ENCODE data around the gene RNF144A.
A peak's percentile ranks its signal among the peaks of the same experiment; 100 is the strongest.

RNF144A gene

GRCh38 chr2:7013471-7014160, 96.4 kb downstream of the RNF144A start:
- no peak overlapping the region for H3K27ac ChIP-seq
- no peak overlapping the region for H3K4me3 ChIP-seq (ENCODE audit: low read depth, low read length)
- no peak for DNase-seq

DNA sequence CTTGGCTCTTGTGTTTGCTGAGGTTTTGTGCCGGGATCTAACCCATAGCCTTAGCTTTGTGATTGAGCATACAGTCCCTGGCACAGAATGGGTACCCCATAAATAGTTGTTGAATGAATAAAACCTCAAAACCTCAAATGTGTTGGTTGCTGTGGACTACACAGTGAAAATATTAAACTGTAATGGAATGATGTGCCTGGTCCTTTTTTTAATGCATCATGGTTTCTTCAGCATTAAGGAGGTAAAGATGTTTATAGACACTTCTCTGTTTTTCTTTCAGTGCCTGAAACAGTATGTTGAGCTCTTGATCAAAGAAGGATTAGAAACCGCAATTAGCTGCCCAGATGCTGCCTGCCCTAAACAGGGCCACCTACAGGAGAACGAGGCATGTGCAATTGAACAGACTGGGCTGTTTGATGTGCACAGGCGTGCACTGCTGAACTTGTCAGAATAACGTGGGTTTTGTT, 97.0 kb downstream of the RNF144A start:
- Histone ChIP-seq H3K9me3 (ENCODE audit: severe bottlenecking) (no peaks in the 10 kb centered on the region), H3K27me3 (ENCODE audit: insufficient read depth, low read depth, severe bottlenecking) (no peaks in the 10 kb centered on the region), H3K4me3 (ENCODE audit: low read depth, low read length) (no peak overlapping the region), H3K36me3 (peaks cover 7% of the 10 kb centered on the region), H3K27ac (no peak overlapping the region)
- peak; percentile 96 for TF ChIP-seq CTCF (IDR thresholded peaks at IDR 0.05; ENCODE audit: low read depth, low read length)
- DNase-seq, result peak; percentile 83

More at GRCh38 chr2:7013471-7014160, 96.4 kb downstream of the RNF144A start:
- TF ChIP-seq CTCF (IDR thresholded peaks at IDR 0.05; ENCODE audit: low read depth, low read length), result no peak
- Histone ChIP-seq H3K36me3 (peaks cover 4% of the 10 kb centered on the region; the same call in 1 of the 2 replicates), H3K9me3 (ENCODE audit: severe bottlenecking) (no peaks in the 10 kb centered on the region), H3K27me3 (ENCODE audit: insufficient read depth, low read depth, severe bottlenecking) (no peaks in the 10 kb centered on the region)

GRCh38 chr2:7015007-7015950, 98.1 kb downstream of the RNF144A start:
- no peak overlapping the region for H3K4me3 ChIP-seq (ENCODE audit: low read depth, low read length)
- peak overlapping the region; percentile 23 for H3K27ac ChIP-seq
- no peaks in the 10 kb centered on the region for H3K9me3 ChIP-seq (ENCODE audit: severe bottlenecking)
- peaks cover 8% of the 10 kb centered on the region for H3K36me3 ChIP-seq
- no peak for DNase-seq
- no peak for TF ChIP-seq CTCF (IDR thresholded peaks at IDR 0.05; ENCODE audit: low read depth, low read length)
- H3K27me3 ChIP-seq (ENCODE audit: insufficient read depth, low read depth, severe bottlenecking), result no peaks in the 10 kb centered on the region

- Histone ChIP-seq H3K4me3 (ENCODE audit: low read depth, low read length) (no peak overlapping the region), H3K36me3 (peaks cover 17% of the 10 kb centered on the region), H3K27ac (no peak overlapping the region)
Observed at GRCh38 chr2:7016148-7016547, 98.9 kb downstream of the RNF144A start.

DNA sequence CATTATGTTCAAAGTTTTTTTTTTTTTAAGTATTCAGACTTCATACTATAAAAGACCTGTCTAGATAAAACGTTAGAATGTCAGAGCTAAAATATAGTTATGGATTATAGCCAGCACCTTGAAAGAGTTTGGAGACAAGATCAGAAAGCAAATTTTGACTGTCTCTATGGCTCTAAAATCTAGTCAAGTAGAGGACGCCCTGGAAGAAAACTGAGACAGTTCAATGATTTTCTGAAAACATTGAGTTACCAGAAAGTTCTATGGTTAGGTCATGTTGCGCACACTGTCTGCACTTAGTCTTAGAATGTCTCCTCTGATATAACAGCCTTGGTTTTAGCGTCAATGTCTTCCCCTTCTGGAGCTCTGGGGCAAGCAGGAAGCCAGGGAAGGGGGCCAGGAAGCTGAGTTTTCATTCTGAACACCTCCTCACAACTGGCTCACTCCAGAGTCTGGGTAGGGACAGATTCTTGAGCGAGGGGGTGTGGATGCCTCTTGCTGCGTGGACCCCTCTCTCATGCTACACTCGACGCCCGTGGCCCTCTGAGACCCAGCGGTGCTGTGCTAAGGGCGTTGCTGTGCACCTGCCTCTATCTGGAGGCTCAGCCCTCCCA, 99.5 kb downstream of the RNF144A start:
- Histone ChIP-seq H3K9me3 (ENCODE audit: severe bottlenecking) (no peaks in the 10 kb centered on the region), H3K4me3 (ENCODE audit: low read depth, low read length) (no peak overlapping the region), H3K36me3 (peaks cover 23% of the 10 kb centered on the region), H3K27ac (no peak overlapping the region), H3K27me3 (ENCODE audit: insufficient read depth, low read depth, severe bottlenecking) (no peaks in the 10 kb centered on the region)
- no peak for DNase-seq
- TF ChIP-seq CTCF (IDR thresholded peaks at IDR 0.05; ENCODE audit: low read depth, low read length), result no peak

More at GRCh38 chr2:7016148-7016547, 98.9 kb downstream of the RNF144A start:
- TF ChIP-seq CTCF (IDR thresholded peaks at IDR 0.05; ENCODE audit: low read depth, low read length), result no peak
- H3K9me3 ChIP-seq (ENCODE audit: severe bottlenecking), result no peaks in the 10 kb centered on the region
- no peak for DNase-seq
- H3K27me3 ChIP-seq (ENCODE audit: insufficient read depth, low read depth, severe bottlenecking), result no peaks in the 10 kb centered on the region

All from WERI-Rb-1 (cell line).